HEK293T (cell line): ENCODE results near the gene CLCA4.

ENCODE experiments used
- BHLHE40 ChIP-seq: fragments of 450-650 bp; IDR thresholded peaks from 2 replicates; pipeline ENCODE4 v1.6.1; 2016; ENCODE audit warnings: mild to moderate bottlenecking, moderate library complexity, borderline replicate concordance
- CTBP1 ChIP-seq: fragments of 450-650 bp; IDR thresholded peaks from 2 replicates; pipeline ENCODE4 v1.6.1; 2016; ENCODE audit warnings: borderline replicate concordance
- FOXA1 ChIP-seq: fragments of 450-650 bp; IDR thresholded peaks from 2 replicates; pipeline ENCODE4 v1.6.1; 2016; ENCODE audit warnings: mild to moderate bottlenecking
- FOXK2 ChIP-seq: fragments of 450-650 bp; IDR thresholded peaks from 2 replicates; pipeline ENCODE4 v1.6.1; 2016; ENCODE audit warnings: mild to moderate bottlenecking
- FOXM1 ChIP-seq: fragments of 450-650 bp; IDR thresholded peaks from 2 replicates; pipeline ENCODE4 v1.6.1; 2017; ENCODE audit warnings: mild to moderate bottlenecking, borderline replicate concordance
- HDGF ChIP-seq: fragments of 450-650 bp; IDR thresholded peaks from 2 replicates; pipeline ENCODE4 v1.6.1; 2017; ENCODE audit warnings: antibody characterized with exemption, borderline replicate concordance
- NFRKB ChIP-seq: fragments of 450-650 bp; IDR thresholded peaks from 2 replicates; pipeline ENCODE4 v1.6.1; 2016; ENCODE audit warnings: mild to moderate bottlenecking, moderate library complexity
- PKNOX1 ChIP-seq: fragments of 450-650 bp; IDR thresholded peaks from 2 replicates; pipeline ENCODE4 v1.6.1; 2016
- SP1 ChIP-seq: fragments of 450-650 bp; IDR thresholded peaks from 2 replicates; pipeline ENCODE4 v1.6.1; 2017
- SUZ12 ChIP-seq: fragments of 450-650 bp; IDR thresholded peaks from 2 replicates; pipeline ENCODE4 v1.6.1; 2016; ENCODE audit warnings: mild to moderate bottlenecking
- TARDBP ChIP-seq: fragments of 450-650 bp; IDR thresholded peaks from 2 replicates; pipeline ENCODE4 v1.6.1; 2016
- ZNF384 ChIP-seq: fragments of 450-650 bp; IDR thresholded peaks from 2 replicates; pipeline ENCODE4 v1.6.1; 2016

DNA sequence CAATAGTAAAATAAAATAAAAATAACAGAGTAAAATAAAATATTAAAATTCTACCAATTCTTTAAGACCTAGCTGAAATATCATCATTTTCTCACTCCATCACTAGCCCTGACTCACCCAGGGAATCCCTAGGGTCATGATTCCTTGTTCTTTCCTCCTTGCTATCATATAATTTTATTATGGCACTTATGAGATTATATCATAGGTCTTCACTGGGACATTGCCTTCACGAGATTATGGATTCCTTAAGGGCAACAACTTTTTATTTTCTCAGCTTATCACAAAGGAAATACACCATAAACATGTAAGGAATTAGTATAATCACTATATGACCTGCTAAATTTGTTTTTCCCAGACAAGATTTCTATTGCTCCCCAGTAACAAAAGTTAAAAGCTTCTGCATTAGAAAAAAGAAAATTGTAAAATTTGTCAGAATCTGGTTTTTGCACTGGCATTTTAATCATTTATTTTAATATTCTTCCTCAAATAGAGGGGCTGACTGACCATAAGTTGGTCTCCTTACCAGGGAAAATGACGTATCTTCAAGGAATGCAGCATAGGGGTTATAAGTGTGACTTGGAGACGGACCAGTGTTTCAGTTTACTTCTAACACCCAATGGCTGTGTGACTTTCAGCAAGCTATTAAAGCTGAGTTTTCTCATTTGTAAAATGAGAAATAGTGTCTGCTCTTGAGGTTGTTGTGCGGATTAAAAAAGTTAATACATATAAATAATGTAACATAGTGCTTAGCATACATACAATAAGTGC lies 8.8 kb upstream of the CLCA4 start:
- TF ChIP-seq TARDBP (no peak), HDGF (no peak), NFRKB (no peak), FOXK2 (no peak), BHLHE40 (no peak), CTBP1 (no peak), FOXM1 (no peak), SP1 (no peak), SUZ12 (no peak), FOXA1 (no peak), PKNOX1 (no peak), ZNF384 (no peak)
